HepG2 (cell line): ENCODE results near the gene PLXDC2. TPM values are rescaled to one million over a fixed set of nuclear protein-coding genes. Genes with fewer than 3 reads are reported as not detected.

Experiments used
- HMGA1 ChIP-seq: sonication (generic); formaldehyde crosslinking; conservative IDR thresholded peaks from 2 replicates; pipeline ENCODE4 v1.4.0; 2020; ENCODE audit warnings: missing genetic modification reagents
- KMT2B ChIP-seq: IDR thresholded peaks from 2 replicates; pipeline ENCODE4 v1.6.1; 2016; ENCODE audit warnings: missing genetic modification reagents, missing compliant biosample characterization
- NFIC ChIP-seq: IDR thresholded peaks from 2 replicates; pipeline ENCODE4 v1.6.1; 2012; ENCODE audit warnings: mild to moderate bottlenecking, low read length, inconsistent platforms
- RARG ChIP-seq: sonication (generic); formaldehyde crosslinking; IDR thresholded peaks from 2 replicates; pipeline ENCODE4 v1.4.0; 2020; ENCODE audit warnings: low read depth, mild to moderate bottlenecking, missing genetic modification reagents
- SIX4 ChIP-seq: sonication (generic); formaldehyde crosslinking; IDR thresholded peaks from 2 replicates; pipeline ENCODE4 v1.4.0; 2020; ENCODE audit warnings: missing genetic modification reagents
- ZBTB4 ChIP-seq: sonication (generic); formaldehyde crosslinking; IDR thresholded peaks from 2 replicates; pipeline ENCODE4 v1.4.0; 2020; ENCODE audit warnings: missing genetic modification reagents, mild to moderate bottlenecking, borderline replicate concordance
- ZNF101 ChIP-seq: sonication (generic); formaldehyde crosslinking; IDR thresholded peaks from 2 replicates; pipeline ENCODE4 v1.4.0; 2020; ENCODE audit warnings: mild to moderate bottlenecking, low read depth, missing genetic modification reagents, borderline replicate concordance
- ZNF264 ChIP-seq: sonication (generic); formaldehyde crosslinking; IDR thresholded peaks from 2 replicates; pipeline ENCODE4 v1.4.0; 2020; ENCODE audit warnings: missing genetic modification reagents
- ZNF687 ChIP-seq: sonication (generic); formaldehyde crosslinking; IDR thresholded peaks from 2 replicates; pipeline ENCODE4 v1.5.1; 2020; ENCODE audit warnings: mild to moderate bottlenecking, missing genetic modification reagents, moderate library complexity
- polyA plus RNA-seq, 8 experiments: library from polyadenylated mRNA; depleted of rRNA in 3 of 8; stranded (reverse) in 7 of 8; unstranded in 1 of 8; fragments of >200 nt; fragmentation: Illumina TruSeq in 4 of 8; extraction: Trizol in 4 of 8; gene quantifications; 2 replicates each; pipeline versions ENCODE4 v1.2.1 to v1.2.3, GENCODE V29; 2011 to 2016; ENCODE audit warnings: low read depth in 4 of 8, missing spikeins in 1 of 8, mixed read lengths in 1 of 8; ENCODE audit not compliant: insufficient read depth in 1 of 8
- total RNA-seq, 5 experiments: library from RNA; depleted of rRNA; stranded (reverse); fragments of >200 nt; fragmentation: Illumina TruSeq; extraction: Trizol; gene quantifications; 2 replicates each; pipeline ENCODE4 v1.2.3, GENCODE V29; 2016; ENCODE audit warnings: low read depth in 1 of 5

Gene PLXDC2
- total and polyA plus RNA-seq, 2 of the 13 experiments (the other 11 are each of a cell fraction or from before 2014, with no cell fraction given) = 2.1 to 2.4 TPM

GRCh38 chr10:20170661-20171060 is 354.4 kb downstream of the PLXDC2 start (continued):
- TF ChIP-seq ZBTB4 (no peak), ZNF687 (CRISPR knock-in tag) (no peak), ZNF101 (CRISPR knock-in tag) (no peak), HMGA1 (no peak), ZNF264 (CRISPR knock-in tag) (no peak), RARG (CRISPR knock-in tag) (no peak), KMT2B (CRISPR knock-in tag) (no peak), SIX4 (CRISPR knock-in tag) (no peak), NFIC (no peak)
